Cardiac fibroblast (primary cell): ENCODE data around the gene URAD.

Experiments used
- DNase-seq, 2 donors: peaks; one replicate each; pipeline versions ENCODE4 v3.0.0 to v3.0.0-alpha.2; 2010; ENCODE audit warnings: low read depth in 2 of 2
- H3K4me3 ChIP-seq, 2 donors: replicated peaks in 1 of 2; 1 replicate in 1 of 2; 2 replicates in 1 of 2; pipeline ENCODE4 v1.5.1; 2011; ENCODE audit warnings: low read depth in 2 of 2, low read length in 2 of 2, mild to moderate bottlenecking in 2 of 2, moderate library complexity in 1 of 2
- CTCF ChIP-seq: IDR thresholded peaks from one replicate; pipeline ENCODE4 v1.5.1; 2011; ENCODE audit warnings: low read depth, mild to moderate bottlenecking, low read length, inconsistent platforms

The URAD gene

GRCh38 chr13:27970382-27971235 lies 17.9 kb downstream of the URAD start:
- no peak for DNase-seq
- TF ChIP-seq CTCF, result no peak
- H3K4me3 ChIP-seq, result no peak overlapping the region

GRCh38 chr13:27969866-27970229 lies 18.6 kb downstream of the URAD start:
- no peak overlapping the region for H3K4me3 ChIP-seq
- TF ChIP-seq CTCF, result no peak
- no peak for DNase-seq

- no peak within 1 kb of the TSS for H3K4me3 ChIP-seq
- TF ChIP-seq CTCF, result no peak
- DNase-seq, result no peak
These were observed 19.2 kb downstream of the URAD start, which contains the start of gene CDX2 for GRCh38 chr13:27969082-27969865. Gene CDX2, minus strand, starts transcription at chr13:27969315. Its CDS starts 309 bp downstream, at chr13:27969006.

GRCh38 chr13:27968316-27969081 lies 20.0 kb downstream of the URAD start:
- H3K4me3 ChIP-seq, result no peak overlapping the region
- no peak for TF ChIP-seq CTCF
- no peak for DNase-seq

GRCh38 chr13:27967736-27968315 lies 20.7 kb downstream of the URAD start:
- TF ChIP-seq CTCF, result no peak
- H3K4me3 ChIP-seq, result no peak overlapping the region
- no peak for DNase-seq

GRCh38 chr13:27967203-27967735 lies 21.2 kb downstream of the URAD start:
- TF ChIP-seq CTCF, result no peak
- no peak for DNase-seq
- H3K4me3 ChIP-seq, result no peak overlapping the region
